Measurements from ENCODE around the gene CCL26. TPM values are rescaled to one million over a fixed set of nuclear protein-coding genes. Genes with fewer than 3 reads are reported as not detected.
"Not testable (repeated sequence)": the region's sequence is repeated elsewhere in the genome, so short reads cannot be mapped to it uniquely, and the experiment has no call there.

CCL26 gene
- total RNA-seq, 4 donors from 2014 or later = 1.2 to 2.0 TPM; not detected in 2

DNA sequence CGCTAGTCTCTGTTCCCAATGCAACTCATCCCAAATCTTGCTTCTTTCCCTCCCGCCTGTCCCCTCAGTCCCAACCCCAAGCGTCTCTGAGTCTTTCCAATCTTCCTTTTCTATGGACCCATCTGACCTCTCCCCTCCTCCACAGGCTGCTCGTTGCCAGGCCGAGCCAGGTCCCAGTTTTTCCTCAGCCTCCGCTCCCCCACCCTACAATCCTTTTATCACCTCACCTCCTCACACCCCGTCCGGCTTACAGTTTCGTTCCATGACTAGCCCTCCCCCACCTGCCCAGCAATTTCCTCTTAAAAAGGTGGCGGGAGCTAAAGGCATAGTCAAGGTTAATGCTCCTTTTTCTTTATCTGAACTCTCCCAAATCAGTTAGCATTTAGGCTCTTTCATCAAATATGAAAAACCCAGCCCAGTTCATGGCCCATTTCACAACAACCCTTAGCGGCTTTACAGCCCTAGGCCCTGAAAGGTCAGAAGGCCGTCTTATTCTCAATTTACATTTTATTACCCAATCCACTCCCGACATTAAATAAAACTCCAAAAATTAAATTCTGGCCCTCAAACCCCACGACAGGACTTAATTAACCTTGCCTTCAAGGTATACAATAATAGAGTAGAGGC lies 8.7 kb upstream of the CCL26 start:
- H3K4me1 ChIP-seq; H3K27ac ChIP-seq (replicated peaks in 1 of 4); DNase-seq (ENCODE audit: extremely low spot score); H3K4me3 ChIP-seq; H3K9me3 ChIP-seq; intact Hi-C loops (cut with DNase I); H3K27me3 ChIP-seq; H3K36me3 ChIP-seq: not testable (repeated sequence)
- 81% methylated on average over 14 of the region's 14 CpGs for WGBS

DNA sequence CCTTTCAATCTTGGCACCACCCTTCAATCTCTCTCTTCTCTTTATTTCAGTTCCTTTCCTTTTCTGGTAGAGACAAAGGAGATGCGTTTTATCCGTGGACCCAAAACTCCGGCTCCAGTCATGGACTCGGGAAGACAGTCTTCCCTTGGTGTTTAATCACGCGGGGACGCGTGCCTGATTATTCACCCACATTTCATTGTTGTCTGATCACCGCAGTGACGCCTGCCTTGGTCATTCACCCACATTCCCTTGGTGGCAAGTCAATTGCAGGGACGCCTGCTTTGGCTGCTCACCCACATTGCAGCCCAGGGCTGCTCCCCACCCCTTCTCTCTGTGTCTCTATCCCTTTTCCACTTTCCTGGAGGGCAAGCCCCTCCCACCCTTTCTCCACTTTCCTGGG lies 7.5 kb upstream of the CCL26 start:
- H3K4me1 ChIP-seq; intact Hi-C loops (cut with DNase I); H3K27ac ChIP-seq (replicated peaks in 1 of 4); H3K36me3 ChIP-seq; H3K27me3 ChIP-seq; H3K4me3 ChIP-seq; DNase-seq (ENCODE audit: extremely low spot score); H3K9me3 ChIP-seq: not testable (repeated sequence)
- WGBS = 90% methylated on average over 11 of the region's 11 CpGs

DNA sequence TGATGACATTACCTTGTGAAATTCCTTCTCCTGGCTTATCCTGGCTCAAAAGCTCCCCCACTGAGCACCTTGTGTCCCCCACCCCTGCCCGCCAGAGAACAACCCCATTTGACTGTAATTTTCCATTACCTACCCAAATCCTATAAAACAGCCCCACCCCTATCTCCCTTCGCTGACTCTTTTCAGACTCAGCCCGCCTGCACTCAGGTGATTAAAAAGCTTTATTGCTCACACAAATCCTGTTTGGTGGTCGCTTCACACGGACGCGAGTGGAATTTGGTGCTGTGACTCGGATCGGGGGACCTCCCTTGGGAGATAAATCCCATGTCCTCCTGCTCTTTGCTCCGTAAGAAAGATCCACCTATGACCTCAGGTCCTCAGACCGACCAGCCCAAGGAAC lies 7.0 kb upstream of the CCL26 start:
- WGBS = 85% methylated on average over 11 of the region's 11 CpGs
- H3K27ac ChIP-seq (replicated peaks in 1 of 4); H3K36me3 ChIP-seq; H3K9me3 ChIP-seq; DNase-seq (ENCODE audit: extremely low spot score); H3K27me3 ChIP-seq; H3K4me1 ChIP-seq; intact Hi-C loops (cut with DNase I); H3K4me3 ChIP-seq: not testable (repeated sequence)

DNA sequence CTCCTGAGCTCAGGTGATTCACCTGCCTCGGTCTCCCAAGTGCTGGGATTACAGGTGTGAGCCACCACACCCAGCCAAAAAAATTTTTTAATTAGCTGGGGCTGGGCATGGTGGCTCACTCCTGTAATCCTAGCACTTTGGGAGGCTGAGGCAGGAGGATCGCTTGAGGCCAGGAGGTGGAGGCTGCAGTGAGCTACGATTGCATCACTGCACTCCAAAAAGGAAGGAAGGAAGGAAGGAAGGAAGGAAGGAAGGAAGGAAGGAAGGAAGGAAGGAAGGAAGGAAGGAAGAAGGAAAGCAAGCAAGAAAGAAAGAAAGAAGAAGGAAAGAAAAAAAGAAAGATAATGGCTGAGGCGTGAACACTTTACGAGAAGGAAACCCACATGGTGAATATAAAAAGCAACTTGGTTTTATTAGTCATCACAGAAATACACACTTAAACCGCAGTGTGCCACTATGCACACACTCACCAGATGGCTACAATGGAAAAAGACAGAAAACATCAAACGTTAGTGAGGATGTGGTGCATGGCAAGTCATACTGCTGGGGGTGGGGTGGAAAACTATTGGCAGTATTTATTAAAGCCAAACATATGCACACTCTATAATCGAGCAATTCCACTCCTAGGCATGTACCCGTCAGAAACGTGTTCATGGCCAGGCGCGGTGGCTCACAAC lies 4.4 kb upstream of the CCL26 start:
- 73% methylated on average over 12 of the region's 12 CpGs for WGBS
- H3K9me3 ChIP-seq = no peaks in the 10 kb centered on the region
- no peak overlapping the region for H3K4me3 ChIP-seq
- no peak for DNase-seq (ENCODE audit: extremely low spot score)
- no peak overlapping the region for H3K27ac ChIP-seq (replicated peaks in 1 of 4)
- intact Hi-C loops (cut with DNase I) = no loop called here
- no peak for TF ChIP-seq POLR2A (IDR thresholded peaks at IDR 0.05; ENCODE audit: low read depth)
- TF ChIP-seq, protein P1, sequence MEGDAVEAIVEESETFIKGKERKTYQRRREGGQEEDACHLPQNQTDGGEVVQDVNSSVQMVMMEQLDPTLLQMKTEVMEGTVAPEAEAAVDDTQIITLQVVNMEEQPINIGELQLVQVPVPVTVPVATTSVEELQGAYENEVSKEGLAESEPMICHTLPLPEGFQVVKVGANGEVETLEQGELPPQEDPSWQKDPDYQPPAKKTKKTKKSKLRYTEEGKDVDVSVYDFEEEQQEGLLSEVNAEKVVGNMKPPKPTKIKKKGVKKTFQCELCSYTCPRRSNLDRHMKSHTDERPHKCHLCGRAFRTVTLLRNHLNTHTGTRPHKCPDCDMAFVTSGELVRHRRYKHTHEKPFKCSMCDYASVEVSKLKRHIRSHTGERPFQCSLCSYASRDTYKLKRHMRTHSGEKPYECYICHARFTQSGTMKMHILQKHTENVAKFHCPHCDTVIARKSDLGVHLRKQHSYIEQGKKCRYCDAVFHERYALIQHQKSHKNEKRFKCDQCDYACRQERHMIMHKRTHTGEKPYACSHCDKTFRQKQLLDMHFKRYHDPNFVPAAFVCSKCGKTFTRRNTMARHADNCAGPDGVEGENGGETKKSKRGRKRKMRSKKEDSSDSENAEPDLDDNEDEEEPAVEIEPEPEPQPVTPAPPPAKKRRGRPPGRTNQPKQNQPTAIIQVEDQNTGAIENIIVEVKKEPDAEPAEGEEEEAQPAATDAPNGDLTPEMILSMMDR (IDR thresholded peaks at IDR 0.05) = no peak
- TF ChIP-seq POLR2AphosphoS5 (IDR thresholded peaks at IDR 0.05) = no peak
- TF ChIP-seq EP300 (IDR thresholded peaks at IDR 0.05) = no peak
- H3K4me1 ChIP-seq = peaks cover 0 to 8% (median 2%) of the 10 kb centered on the region in 4 donors
- peaks cover 0 to 6% (median 0%) of the 10 kb centered on the region in 4 donors for H3K27me3 ChIP-seq
- H3K36me3 ChIP-seq = no peaks in the 10 kb centered on the region

DNA sequence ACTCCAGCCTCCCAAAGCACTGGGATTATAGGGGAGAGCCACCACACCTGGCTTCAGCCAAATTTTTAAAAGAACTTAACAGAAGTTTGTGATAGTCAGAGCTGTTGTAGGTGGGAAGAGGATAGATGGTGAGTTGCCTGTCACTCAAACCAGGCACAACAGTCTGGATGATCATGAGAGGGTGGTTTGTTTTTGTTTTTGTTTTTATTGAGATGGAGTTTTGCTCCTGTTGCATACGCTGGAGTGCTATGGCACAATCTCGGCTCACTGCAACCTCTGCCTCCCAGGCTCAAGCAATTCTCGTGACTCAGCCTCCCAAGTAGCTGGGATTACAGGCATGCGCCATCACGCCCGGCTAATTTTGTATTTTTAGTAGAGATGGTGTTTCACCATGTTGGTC lies 1.9 kb upstream of the CCL26 start:
- intact Hi-C loops (cut with DNase I); DNase-seq (ENCODE audit: extremely low spot score); H3K36me3 ChIP-seq; H3K27ac ChIP-seq (replicated peaks in 1 of 4); H3K27me3 ChIP-seq; H3K4me3 ChIP-seq; H3K9me3 ChIP-seq; H3K4me1 ChIP-seq: not testable (repeated sequence)
- 90% methylated on average over 6 of the region's 6 CpGs for WGBS

DNA sequence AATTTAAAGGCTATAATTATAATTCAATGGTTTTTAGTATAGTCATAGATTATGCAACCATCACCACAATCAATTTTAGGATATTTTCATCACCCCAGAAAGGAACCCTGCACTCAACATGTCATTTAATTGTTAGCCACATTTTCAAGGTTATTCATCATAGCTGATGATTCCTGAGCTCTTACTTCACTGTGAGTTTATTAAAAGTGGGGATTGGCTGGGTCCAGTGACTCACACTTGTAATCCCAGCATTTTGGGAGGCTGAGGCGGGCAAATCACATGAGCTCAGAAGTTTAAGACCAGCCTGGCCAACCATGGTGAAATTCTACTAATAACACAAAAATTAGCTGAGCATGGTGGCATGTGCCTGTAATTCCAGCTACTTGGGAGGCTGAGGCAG lies 787 bp downstream of the CCL26 start:
- no peak overlapping the region for H3K4me3 ChIP-seq
- no peak for DNase-seq (ENCODE audit: extremely low spot score)
- H3K27ac ChIP-seq (replicated peaks in 1 of 4) = no peak overlapping the region
- H3K36me3 ChIP-seq = no peaks in the 10 kb centered on the region
- no peaks in the 10 kb centered on the region for H3K27me3 ChIP-seq
- peaks cover 0 to 8% (median 2%) of the 10 kb centered on the region in 4 donors for H3K4me1 ChIP-seq
- WGBS = 85% methylated on average over 1 of the region's 1 CpG
- H3K9me3 ChIP-seq = no peaks in the 10 kb centered on the region
- intact Hi-C loops (cut with DNase I) = no loop called here
- TF ChIP-seq POLR2AphosphoS5 (IDR thresholded peaks at IDR 0.05) = no peak
- TF ChIP-seq POLR2A (IDR thresholded peaks at IDR 0.05; ENCODE audit: low read depth) = no peak
- TF ChIP-seq, protein P1 (IDR thresholded peaks at IDR 0.05) = no peak
- TF ChIP-seq EP300 (IDR thresholded peaks at IDR 0.05) = no peak
